Ishikawa (cell line): Measurements from ENCODE around the gene UTP25.

ENCODE experiments used
- CEBPB ChIP-seq: IDR thresholded peaks from 2 replicates; pipeline ENCODE4 v1.6.1; 2012
- CREB1 ChIP-seq: IDR thresholded peaks from 2 replicates; pipeline ENCODE4 v1.6.1; 2012; ENCODE audit warnings: low read depth
- EP300 ChIP-seq: IDR thresholded peaks from 2 replicates; pipeline ENCODE4 v1.6.1; 2012; ENCODE audit warnings: borderline replicate concordance
- RAD21 ChIP-seq: IDR thresholded peaks from 2 replicates; pipeline ENCODE4 v1.6.1; 2012; ENCODE audit warnings: low read depth
- REST ChIP-seq: IDR thresholded peaks from 2 replicates; pipeline ENCODE4 v1.6.1; 2012; ENCODE audit warnings: low read depth, mild to moderate bottlenecking
- TAF1 ChIP-seq: IDR thresholded peaks from 2 replicates; pipeline ENCODE4 v1.6.1; 2012; ENCODE audit warnings: low read depth, mild to moderate bottlenecking
- USF1 ChIP-seq: IDR thresholded peaks from 2 replicates; pipeline ENCODE4 v1.6.1; 2012
- YY1 ChIP-seq: IDR thresholded peaks from 2 replicates; pipeline ENCODE4 v1.6.1; 2012; ENCODE audit warnings: low read depth

- TF ChIP-seq EP300, result no peak
- TF ChIP-seq CREB1, result no peak
- TF ChIP-seq TAF1, result no peak
- TF ChIP-seq RAD21, result no peak
- no peak for TF ChIP-seq CEBPB
- TF ChIP-seq YY1, result no peak
- no peak for TF ChIP-seq REST
- no peak for TF ChIP-seq USF1
Measured at GRCh38 chr1:209829716-209830115, 1.9 kb downstream of the UTP25 start.
